HUES64 (cell line): ENCODE results near the gene NRF1.

Source experiments
- H3K27ac ChIP-seq: 2 replicates; pipeline ENCODE4 v1.7.0; 2013; ENCODE audit warnings: low read depth, low read length, inconsistent platforms
- H3K27me3 ChIP-seq: 2 replicates; pipeline ENCODE4 v1.6.1; 2013; ENCODE audit warnings: mild to moderate bottlenecking, low read length; ENCODE audit not compliant: insufficient read depth
- H3K36me3 ChIP-seq: 2 replicates; pipeline ENCODE4 v1.6.1; 2013; ENCODE audit warnings: mild to moderate bottlenecking, low read length; ENCODE audit not compliant: insufficient read depth
- H3K4me1 ChIP-seq: 2 replicates; pipeline ENCODE4 v1.6.1; 2013; ENCODE audit warnings: mild to moderate bottlenecking, low read length, moderate library complexity; ENCODE audit not compliant: insufficient read depth
- H3K4me3 ChIP-seq: 2 replicates; pipeline ENCODE4 v1.5.1; 2013; ENCODE audit warnings: mild to moderate bottlenecking, low read length, moderate library complexity
- H3K9ac ChIP-seq: 2 replicates; pipeline ENCODE4 v1.6.1; 2013; ENCODE audit warnings: mild to moderate bottlenecking, low read depth, low read length
- H3K9me3 ChIP-seq: 2 replicates; pipeline ENCODE4 v1.6.1; 2013; ENCODE audit warnings: low read depth, low read length; ENCODE audit not compliant: insufficient read depth
- WGBS: fragments of 150-250, 120-280 bp; methylation state at CpG from one replicate; pipeline ENCODE4 v1.1.7; 2013; ENCODE audit warnings: missing lambda C conversion rate; 5-methylcytosine and 5-hydroxymethylcytosine counted together

The NRF1 gene

GRCh38 chr7:129607471-129608120, 3.9 kb upstream of the NRF1 start:
- Histone ChIP-seq H3K9ac (no peak overlapping the region), H3K9me3 (no peaks in the 10 kb centered on the region), H3K27ac (no peak overlapping the region), H3K27me3 (no peaks in the 10 kb centered on the region), H3K4me3 (no peak overlapping the region), H3K4me1 (no peaks in the 10 kb centered on the region), H3K36me3 (peaks cover 21% of the 10 kb centered on the region)
- 75% methylated on average over 7 of the region's 7 CpGs for WGBS

GRCh38 chr7:129609666-129610065, 1.9 kb upstream of the NRF1 start:
- Histone ChIP-seq H3K4me3 (no peak overlapping the region), H3K4me1 (peaks cover 3% of the 10 kb centered on the region), H3K9ac (no peak overlapping the region), H3K36me3 (peaks cover 21% of the 10 kb centered on the region), H3K9me3 (no peaks in the 10 kb centered on the region), H3K27ac (no peak overlapping the region), H3K27me3 (no peaks in the 10 kb centered on the region)
- WGBS, result 99% methylated on average over 2 of the region's 2 CpGs

DNA sequence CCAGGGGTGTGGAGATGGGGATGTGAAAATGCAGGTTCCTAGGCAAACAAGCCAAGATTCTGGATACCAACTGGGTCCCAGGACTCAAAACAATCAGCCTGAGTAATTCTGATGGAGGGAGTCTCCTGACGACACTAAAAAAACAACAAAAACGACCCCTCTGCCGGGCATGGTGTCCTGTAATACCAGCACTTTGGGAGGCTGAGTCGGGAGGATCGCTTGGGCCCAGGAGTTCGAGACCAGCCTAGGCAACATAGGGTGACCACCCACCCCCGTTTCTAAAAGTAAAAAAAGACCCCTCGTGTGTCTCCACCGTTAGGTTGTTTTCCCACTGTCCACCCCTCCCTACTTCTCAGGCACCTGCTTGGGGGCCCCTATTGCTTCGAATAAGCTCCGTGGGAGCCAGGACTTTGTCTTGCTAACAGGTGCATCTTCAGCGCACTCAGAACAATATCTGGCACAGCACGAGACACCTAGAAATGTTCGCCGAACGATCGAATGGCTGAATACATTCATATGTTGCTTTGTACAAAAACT, 743 bp upstream of the NRF1 start:
- Histone ChIP-seq H3K4me3 (peak overlapping the region; percentile 80), H3K4me1 (peaks cover 8% of the 10 kb centered on the region), H3K9me3 (no peaks in the 10 kb centered on the region), H3K27me3 (no peaks in the 10 kb centered on the region), H3K9ac (peak overlapping the region; percentile 99), H3K36me3 (peaks cover 21% of the 10 kb centered on the region), H3K27ac (peak overlapping the region; percentile 98)
- WGBS, result 16% methylated on average over 17 of the region's 17 CpGs

DNA sequence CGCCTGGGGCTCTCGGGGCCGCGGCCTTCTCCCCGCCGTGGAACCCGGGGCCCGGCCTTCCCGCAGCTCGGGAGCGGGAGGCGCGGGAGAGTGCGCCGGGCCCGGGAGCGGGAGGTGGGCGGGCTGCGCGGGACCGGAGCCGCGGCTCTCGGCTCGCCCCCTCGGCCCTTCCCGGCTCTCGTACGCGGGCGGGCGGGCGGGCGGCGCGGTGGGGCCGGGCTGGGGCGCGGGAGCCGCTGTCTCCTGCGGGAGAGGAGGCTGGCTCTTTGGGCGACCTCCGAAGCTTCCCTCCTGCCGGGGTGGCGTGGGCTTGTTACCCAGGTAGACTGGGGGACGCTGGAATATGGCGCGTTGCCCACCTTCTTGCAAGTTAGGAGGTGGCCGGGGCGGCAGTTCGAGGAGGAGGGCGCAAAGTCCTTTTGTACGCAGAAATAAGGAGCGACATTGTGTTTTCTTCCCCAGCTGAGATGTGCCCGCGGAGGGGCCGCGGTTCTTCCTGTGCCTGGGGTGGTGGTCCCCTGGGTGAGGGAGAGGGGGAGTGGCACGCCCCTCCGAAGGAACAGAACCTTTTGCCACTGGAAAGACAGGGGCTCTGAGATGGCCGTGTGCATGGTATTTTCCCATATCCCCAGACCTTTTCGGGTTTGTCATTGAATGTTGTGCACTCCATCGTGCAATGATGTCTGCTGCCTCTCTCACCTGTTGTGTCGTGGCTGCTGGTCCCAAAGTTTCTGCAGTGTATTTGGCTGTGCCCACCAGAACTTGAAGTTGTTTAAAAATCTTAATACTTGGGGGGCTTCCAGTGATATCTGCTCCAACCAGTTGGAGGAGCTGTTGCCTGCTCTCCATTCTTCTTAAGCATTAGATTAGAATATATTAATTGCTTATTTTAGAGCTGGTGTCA, 844 bp downstream of the NRF1 start:
- H3K36me3 ChIP-seq, result peaks cover 16% of the 10 kb centered on the region; the same call in 1 of the 2 replicates
- WGBS, result under 1% methylated on average over 64 of the region's 64 CpGs
- H3K27me3 ChIP-seq, result no peaks in the 10 kb centered on the region
- H3K9me3 ChIP-seq, result no peaks in the 10 kb centered on the region
- H3K9ac ChIP-seq, result peak overlapping the region; percentile 99
- peaks cover 18% of the 10 kb centered on the region for H3K4me1 ChIP-seq
- peak overlapping the region; percentile 80 for H3K4me3 ChIP-seq
- peak overlapping the region; percentile 98 for H3K27ac ChIP-seq

DNA sequence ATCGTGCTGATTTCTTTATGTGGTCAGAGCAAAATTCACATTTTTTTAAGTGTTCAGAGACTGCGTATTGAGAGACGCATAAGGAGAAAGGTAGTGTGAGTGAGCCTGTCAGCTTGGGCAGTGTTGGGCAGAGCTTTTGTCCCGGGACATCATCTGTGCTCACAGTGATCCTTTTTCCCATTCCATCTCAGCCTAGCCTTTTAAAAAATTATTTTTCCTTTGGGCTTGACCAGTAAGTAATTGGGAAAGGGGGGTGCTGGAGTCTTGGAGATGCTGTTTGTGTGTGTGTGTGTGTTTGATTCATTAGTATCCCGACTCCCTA, 1.5 kb downstream of the NRF1 start:
- H3K4me1 ChIP-seq, result peaks cover 20% of the 10 kb centered on the region

DNA sequence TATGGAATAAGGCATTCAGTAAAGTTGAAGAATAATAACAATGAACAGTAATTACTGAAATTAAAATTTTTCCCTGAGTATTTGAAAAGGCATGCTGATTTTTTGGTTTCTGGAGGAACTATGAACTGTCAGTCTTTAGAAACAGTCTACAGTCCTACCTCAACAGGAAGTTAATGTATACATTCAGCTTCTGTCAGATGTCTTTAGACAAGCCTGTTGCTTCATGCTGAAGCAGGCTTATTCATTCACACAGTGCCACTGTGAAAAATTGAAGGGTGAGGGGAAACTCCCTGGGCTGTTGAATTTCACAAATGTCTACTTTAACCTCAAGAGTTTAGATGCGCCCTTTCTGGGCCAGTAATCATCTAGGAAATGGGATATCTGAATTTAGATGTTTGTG, 3.5 kb downstream of the NRF1 start:
- no peaks in the 10 kb centered on the region for H3K36me3 ChIP-seq
- peaks cover 20% of the 10 kb centered on the region for H3K4me1 ChIP-seq
- H3K4me3 ChIP-seq, result no peak overlapping the region
- no peak overlapping the region for H3K27ac ChIP-seq
- H3K9ac ChIP-seq, result no peak overlapping the region
- no peaks in the 10 kb centered on the region for H3K9me3 ChIP-seq
- no peaks in the 10 kb centered on the region for H3K27me3 ChIP-seq
- 100% methylated on average over 1 of the region's 1 CpG for WGBS

More for the DNA sequence above, 1.5 kb downstream of the NRF1 start:
- Histone ChIP-seq H3K9ac (no peak overlapping the region), H3K27me3 (no peaks in the 10 kb centered on the region), H3K36me3 (peaks cover 16% of the 10 kb centered on the region; the same call in 1 of the 2 replicates), H3K4me3 (peak overlapping the region; percentile 80), H3K27ac (no peak overlapping the region), H3K9me3 (no peaks in the 10 kb centered on the region)
- 49% methylated on average over 5 of the region's 5 CpGs for WGBS

- peaks cover 20% of the 10 kb centered on the region for H3K4me1 ChIP-seq
- H3K9ac ChIP-seq, result no peak overlapping the region
- H3K36me3 ChIP-seq, result no peaks in the 10 kb centered on the region
- H3K9me3 ChIP-seq, result no peaks in the 10 kb centered on the region
- H3K4me3 ChIP-seq, result no peak overlapping the region
- WGBS, result 86% methylated on average over 4 of the region's 4 CpGs
- no peaks in the 10 kb centered on the region for H3K27me3 ChIP-seq
- H3K27ac ChIP-seq, result no peak overlapping the region
Observed at GRCh38 chr7:129616530-129616929, 5.0 kb downstream of the NRF1 start.

DNA sequence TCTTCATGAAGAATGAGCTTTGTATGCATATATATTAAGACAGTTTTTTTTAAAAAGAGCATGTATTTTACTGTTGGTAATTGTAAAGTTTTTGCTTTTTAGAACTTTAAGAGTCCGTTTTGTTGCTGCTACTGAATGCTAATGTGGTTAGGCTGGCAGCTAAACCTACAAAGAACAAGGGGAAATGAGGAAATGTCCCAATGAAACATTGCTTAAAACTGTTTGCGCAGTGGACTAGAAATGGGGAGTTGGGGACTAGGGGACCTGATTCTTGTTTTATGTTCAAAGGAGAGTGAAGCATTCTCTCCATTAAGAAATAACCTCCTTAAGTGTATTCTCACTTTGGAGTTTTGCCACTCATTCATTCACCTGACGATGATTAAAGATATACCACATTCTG, 5.7 kb downstream of the NRF1 start:
- Histone ChIP-seq H3K4me1 (peaks cover 20% of the 10 kb centered on the region), H3K27me3 (no peaks in the 10 kb centered on the region), H3K4me3 (no peak overlapping the region), H3K27ac (no peak overlapping the region), H3K9me3 (no peaks in the 10 kb centered on the region), H3K9ac (no peak overlapping the region), H3K36me3 (no peaks in the 10 kb centered on the region)
- WGBS, result 89% methylated on average over 3 of the region's 3 CpGs

GRCh38 chr7:129617652-129618051, 6.1 kb downstream of the NRF1 start:
- H3K9me3 ChIP-seq, result no peaks in the 10 kb centered on the region
- WGBS, result 93% methylated on average over 1 of the region's 1 CpG
- H3K27ac ChIP-seq, result no peak overlapping the region
- H3K4me1 ChIP-seq, result peaks cover 20% of the 10 kb centered on the region
- no peaks in the 10 kb centered on the region for H3K27me3 ChIP-seq
- no peak overlapping the region for H3K9ac ChIP-seq
- H3K36me3 ChIP-seq, result no peaks in the 10 kb centered on the region
- no peak overlapping the region for H3K4me3 ChIP-seq

- 97% methylated on average over 3 of the region's 3 CpGs for WGBS
Observed at GRCh38 chr7:129626896-129627295, 15.4 kb downstream of the NRF1 start.

DNA sequence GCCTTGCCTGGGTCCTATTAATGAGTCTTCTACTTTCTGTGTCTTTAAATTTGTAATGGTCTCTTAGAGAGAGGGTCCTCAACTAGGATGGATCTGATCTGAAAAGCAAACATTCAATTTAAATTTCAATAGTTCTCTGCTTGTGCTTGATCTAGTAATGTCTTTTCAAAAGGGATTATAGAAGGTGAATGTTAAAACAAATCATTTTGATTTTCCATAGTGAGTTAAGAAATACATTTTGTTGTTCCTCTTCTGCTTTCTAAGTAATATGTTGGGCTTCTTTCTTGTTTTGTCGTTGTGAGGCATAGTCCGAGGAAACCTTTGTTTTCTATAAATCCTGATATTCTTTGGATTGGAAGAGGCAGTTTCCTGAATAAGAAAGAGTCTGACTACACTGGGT, 18.8 kb downstream of the NRF1 start:
- Histone ChIP-seq H3K9me3 (no peaks in the 10 kb centered on the region), H3K9ac (no peak overlapping the region), H3K27me3 (peaks cover 3% of the 10 kb centered on the region), H3K36me3 (no peaks in the 10 kb centered on the region), H3K4me3 (no peak overlapping the region), H3K4me1 (peaks cover 35% of the 10 kb centered on the region), H3K27ac (no peak overlapping the region)
- WGBS, result 43% methylated on average over 2 of the region's 2 CpGs

More at GRCh38 chr7:129626896-129627295, 15.4 kb downstream of the NRF1 start:
- Histone ChIP-seq H3K4me1 (peaks cover 31% of the 10 kb centered on the region), H3K9ac (no peak overlapping the region), H3K4me3 (no peak overlapping the region), H3K9me3 (no peaks in the 10 kb centered on the region), H3K27me3 (peaks cover 3% of the 10 kb centered on the region), H3K36me3 (no peaks in the 10 kb centered on the region), H3K27ac (no peak overlapping the region)
